Measurements from ENCODE around the gene LORICRIN. TPM values are rescaled to one million over a fixed set of nuclear protein-coding genes. Genes with fewer than 3 reads are reported as not detected.

Gene LORICRIN
- total RNA-seq, 1 experiment from 2014 or later, result not detected

DNA sequence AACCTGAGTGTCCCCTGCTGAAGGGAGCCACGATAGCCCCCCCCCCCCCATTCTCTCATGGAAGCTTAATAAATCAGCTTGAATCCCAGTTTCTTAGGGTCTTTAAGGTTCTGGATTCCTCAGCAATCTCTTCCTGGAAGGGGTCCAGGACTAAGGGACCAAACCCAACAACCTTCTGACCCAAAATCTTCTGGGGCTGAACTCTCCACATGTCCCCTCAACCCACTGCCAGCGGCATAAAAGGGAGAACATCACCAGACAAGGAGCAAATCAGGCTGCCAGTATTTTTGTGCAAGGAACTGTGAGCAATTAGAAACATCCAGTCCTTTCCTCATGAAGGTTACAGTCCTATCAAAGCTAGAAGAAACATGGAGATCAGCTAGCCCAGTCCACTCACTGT, 12.7 kb upstream of the LORICRIN start:
- Histone ChIP-seq H3K27me3 (ENCODE audit: control insufficient read depth, insufficient read depth, low read length) (peaks cover 6% of the 10 kb centered on the region; the same call in 1 of the 2 replicates), H3K4me3 (ENCODE audit: low read depth in 2 of 2, low read length in 2 of 2) (no peak overlapping the region), H3K9me3 (ENCODE audit: control insufficient read depth, insufficient read depth, low read depth, low read length) (no peaks in the 10 kb centered on the region), H3K4me1 (ENCODE audit: control insufficient read depth, insufficient read depth, low read length) (no peaks in the 10 kb centered on the region), H3K36me3 (ENCODE audit: control insufficient read depth, insufficient read depth, low read length) (no peaks in the 10 kb centered on the region), H3K27ac (ENCODE audit: low read length) (no peak overlapping the region)
- CTCF ChIA-PET, result no interaction called here
- intact Hi-C loops (cut with micrococcal nuclease; ENCODE audit: unreplicated experiment) (no loop called here), in situ Hi-C loops (cut with HindIII; ENCODE audit: low pct_unique_long_range_greater_than_20kb, low sequenced_read_pairs) (no loop called here)
- no peak for TF ChIP-seq POLR2AphosphoS5 (IDR thresholded peaks at IDR 0.05; ENCODE audit: low read depth, low read length)
- TF ChIP-seq, protein P1, sequence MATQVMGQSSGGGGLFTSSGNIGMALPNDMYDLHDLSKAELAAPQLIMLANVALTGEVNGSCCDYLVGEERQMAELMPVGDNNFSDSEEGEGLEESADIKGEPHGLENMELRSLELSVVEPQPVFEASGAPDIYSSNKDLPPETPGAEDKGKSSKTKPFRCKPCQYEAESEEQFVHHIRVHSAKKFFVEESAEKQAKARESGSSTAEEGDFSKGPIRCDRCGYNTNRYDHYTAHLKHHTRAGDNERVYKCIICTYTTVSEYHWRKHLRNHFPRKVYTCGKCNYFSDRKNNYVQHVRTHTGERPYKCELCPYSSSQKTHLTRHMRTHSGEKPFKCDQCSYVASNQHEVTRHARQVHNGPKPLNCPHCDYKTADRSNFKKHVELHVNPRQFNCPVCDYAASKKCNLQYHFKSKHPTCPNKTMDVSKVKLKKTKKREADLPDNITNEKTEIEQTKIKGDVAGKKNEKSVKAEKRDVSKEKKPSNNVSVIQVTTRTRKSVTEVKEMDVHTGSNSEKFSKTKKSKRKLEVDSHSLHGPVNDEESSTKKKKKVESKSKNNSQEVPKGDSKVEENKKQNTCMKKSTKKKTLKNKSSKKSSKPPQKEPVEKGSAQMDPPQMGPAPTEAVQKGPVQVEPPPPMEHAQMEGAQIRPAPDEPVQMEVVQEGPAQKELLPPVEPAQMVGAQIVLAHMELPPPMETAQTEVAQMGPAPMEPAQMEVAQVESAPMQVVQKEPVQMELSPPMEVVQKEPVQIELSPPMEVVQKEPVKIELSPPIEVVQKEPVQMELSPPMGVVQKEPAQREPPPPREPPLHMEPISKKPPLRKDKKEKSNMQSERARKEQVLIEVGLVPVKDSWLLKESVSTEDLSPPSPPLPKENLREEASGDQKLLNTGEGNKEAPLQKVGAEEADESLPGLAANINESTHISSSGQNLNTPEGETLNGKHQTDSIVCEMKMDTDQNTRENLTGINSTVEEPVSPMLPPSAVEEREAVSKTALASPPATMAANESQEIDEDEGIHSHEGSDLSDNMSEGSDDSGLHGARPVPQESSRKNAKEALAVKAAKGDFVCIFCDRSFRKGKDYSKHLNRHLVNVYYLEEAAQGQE (IDR thresholded peaks at IDR 0.05; ENCODE audit: insufficient read depth in 1 of 2, low read depth in 2 of 2, low read length in 1 of 2), result no peak
- TF ChIP-seq, protein P2, sequence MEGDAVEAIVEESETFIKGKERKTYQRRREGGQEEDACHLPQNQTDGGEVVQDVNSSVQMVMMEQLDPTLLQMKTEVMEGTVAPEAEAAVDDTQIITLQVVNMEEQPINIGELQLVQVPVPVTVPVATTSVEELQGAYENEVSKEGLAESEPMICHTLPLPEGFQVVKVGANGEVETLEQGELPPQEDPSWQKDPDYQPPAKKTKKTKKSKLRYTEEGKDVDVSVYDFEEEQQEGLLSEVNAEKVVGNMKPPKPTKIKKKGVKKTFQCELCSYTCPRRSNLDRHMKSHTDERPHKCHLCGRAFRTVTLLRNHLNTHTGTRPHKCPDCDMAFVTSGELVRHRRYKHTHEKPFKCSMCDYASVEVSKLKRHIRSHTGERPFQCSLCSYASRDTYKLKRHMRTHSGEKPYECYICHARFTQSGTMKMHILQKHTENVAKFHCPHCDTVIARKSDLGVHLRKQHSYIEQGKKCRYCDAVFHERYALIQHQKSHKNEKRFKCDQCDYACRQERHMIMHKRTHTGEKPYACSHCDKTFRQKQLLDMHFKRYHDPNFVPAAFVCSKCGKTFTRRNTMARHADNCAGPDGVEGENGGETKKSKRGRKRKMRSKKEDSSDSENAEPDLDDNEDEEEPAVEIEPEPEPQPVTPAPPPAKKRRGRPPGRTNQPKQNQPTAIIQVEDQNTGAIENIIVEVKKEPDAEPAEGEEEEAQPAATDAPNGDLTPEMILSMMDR (IDR thresholded peaks at IDR 0.05), result no peak
- no peak for TF ChIP-seq SIN3A (IDR thresholded peaks at IDR 0.05; ENCODE audit: borderline replicate concordance, insufficient read depth, low read depth, low read length)
- ATAC-seq (no peak), DNase-seq (ENCODE audit: low read depth, low spot score) (no peak)
- BruUV-seq (replicated peaks), result no TSS peak
- POLR2A ChIA-PET, result interaction anchor here (0.5 kb wide), 1 partner anchor 17 kb away, joined by 4 read pairs; no protein-coding TSS in a partner anchor

DNA sequence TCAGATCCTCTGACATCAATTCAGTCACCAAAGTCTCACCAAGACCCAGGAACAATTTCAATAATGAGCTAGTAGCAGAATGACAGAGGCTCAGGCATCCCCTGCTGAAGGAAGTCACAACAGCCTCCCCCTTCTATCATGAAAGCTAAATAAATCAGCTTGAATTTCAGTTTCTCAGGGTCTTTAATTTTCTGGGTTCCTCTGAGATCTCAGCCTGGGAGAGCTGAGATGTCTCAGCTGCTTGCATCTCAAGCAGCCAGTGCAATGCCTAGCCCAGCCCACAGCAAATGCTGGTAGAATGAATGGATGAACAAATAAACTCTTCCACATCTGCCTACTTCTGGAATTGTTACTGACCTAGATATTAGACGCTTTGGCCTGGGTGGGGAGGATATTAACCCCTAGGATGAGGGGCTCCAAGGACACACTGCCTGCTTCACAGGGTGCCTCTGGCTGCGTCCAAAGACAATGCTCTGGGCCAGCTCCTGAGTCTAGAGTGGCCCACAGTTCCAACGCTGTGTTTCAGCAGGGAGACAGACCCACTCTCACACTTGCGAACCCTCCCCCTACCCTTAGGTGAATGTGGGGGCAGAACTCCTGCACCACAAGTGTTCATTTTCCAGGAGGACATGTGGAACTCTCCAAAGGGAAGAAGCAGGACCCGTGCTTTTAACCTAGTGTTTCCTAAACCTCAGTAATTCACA, 11.2 kb upstream of the LORICRIN start:
- no peak for ATAC-seq
- CTCF ChIA-PET, result no interaction called here
- in situ Hi-C loops (cut with HindIII; ENCODE audit: low pct_unique_long_range_greater_than_20kb, low sequenced_read_pairs), result no loop called here

More for the DNA sequence above, 11.2 kb upstream of the LORICRIN start:
- H3K9me3 ChIP-seq (ENCODE audit: control insufficient read depth, insufficient read depth, low read depth, low read length), result no peaks in the 10 kb centered on the region
- no peak overlapping the region for H3K27ac ChIP-seq (ENCODE audit: low read length)
- H3K4me3 ChIP-seq (ENCODE audit: low read depth in 2 of 2, low read length in 2 of 2), result no peak overlapping the region
- peaks cover 2% of the 10 kb centered on the region; the same call in 1 of the 2 replicates for H3K27me3 ChIP-seq (ENCODE audit: control insufficient read depth, insufficient read depth, low read length)
- no peaks in the 10 kb centered on the region for H3K4me1 ChIP-seq (ENCODE audit: control insufficient read depth, insufficient read depth, low read length)
- DNase-seq (ENCODE audit: low read depth, low spot score), result no peak
- no peaks in the 10 kb centered on the region for H3K36me3 ChIP-seq (ENCODE audit: control insufficient read depth, insufficient read depth, low read length)
- no TSS peak for BruUV-seq (replicated peaks)
- no peak for TF ChIP-seq TCF7L2 (IDR thresholded peaks at IDR 0.05; ENCODE audit: low read depth, low read length)
- TF ChIP-seq, protein P1 (IDR thresholded peaks at IDR 0.05; ENCODE audit: insufficient read depth in 1 of 2, low read depth in 2 of 2, low read length in 1 of 2), result no peak
- TF ChIP-seq, protein P2 (IDR thresholded peaks at IDR 0.05), result no peak
- TF ChIP-seq POLR2AphosphoS5 (IDR thresholded peaks at IDR 0.05; ENCODE audit: low read depth, low read length), result no peak
- no peak for TF ChIP-seq SIN3A (IDR thresholded peaks at IDR 0.05; ENCODE audit: borderline replicate concordance, insufficient read depth, low read depth, low read length)
- POLR2A ChIA-PET, result no interaction called here
- intact Hi-C loops (cut with micrococcal nuclease; ENCODE audit: unreplicated experiment), result no loop called here

Measured in Panc1 (cell line).